ACC112 (cell line): ENCODE measurements around the gene TSC22D4.

Experiments used
- H2AFZ ChIP-seq: fragments of 200-600 bp; sonication (generic); one replicate; pipeline ENCODE4 v1.6.0; 2017; ENCODE audit warnings: antibody characterized with exemption, low read length; ENCODE audit not compliant: unreplicated experiment
- H3K27ac ChIP-seq: fragments of 200-600 bp; sonication (generic); 2 replicates; pipeline ENCODE4 v1.5.1; 2014; ENCODE audit warnings: low read depth, mild to moderate bottlenecking, antibody characterized with exemption, low read length, moderate library complexity
- H3K27me3 ChIP-seq: fragments of 200-600 bp; sonication (generic); 2 replicates; pipeline ENCODE4 v1.6.1; 2014; ENCODE audit warnings: mild to moderate bottlenecking, antibody characterized with exemption, low read length, moderate library complexity, mixed read lengths; ENCODE audit not compliant: insufficient read depth
- H3K36me3 ChIP-seq: fragments of 200-600 bp; sonication (generic); 2 replicates; pipeline ENCODE4 v1.6.1; 2016; ENCODE audit warnings: mild to moderate bottlenecking, antibody characterized with exemption, low read length, moderate library complexity, mixed read lengths; ENCODE audit not compliant: insufficient read depth
- H3K4me1 ChIP-seq: fragments of 200-600 bp; sonication (generic); one replicate; pipeline ENCODE4 v1.6.1; 2016; ENCODE audit warnings: low read length, mixed read lengths; ENCODE audit not compliant: insufficient read depth, unreplicated experiment, control insufficient read depth
- H3K4me3 ChIP-seq: fragments of 200-600 bp; sonication (generic); 2 replicates; pipeline ENCODE4 v1.5.1; 2014; ENCODE audit warnings: mild to moderate bottlenecking, low read depth, low read length
- H3K79me2 ChIP-seq: fragments of 200-600 bp; sonication (generic); one replicate; pipeline ENCODE4 v1.6.0; 2016; ENCODE audit warnings: low read length; ENCODE audit not compliant: control insufficient read depth, unreplicated experiment, insufficient read depth

TSC22D4 gene

GRCh38 chr7:100492738-100493475 lies 13.9 kb upstream of the TSC22D4 start:
- Histone ChIP-seq H3K4me3 (no peak overlapping the region; the same call in 1 of the 2 replicates), H2AFZ (no peak overlapping the region), H3K27ac (no peak overlapping the region), H3K36me3 (no peaks in the 10 kb centered on the region), H3K27me3 (no peaks in the 10 kb centered on the region), H3K4me1 (no peaks in the 10 kb centered on the region), H3K79me2 (no peaks in the 10 kb centered on the region)

GRCh38 chr7:100491192-100491578 lies 12.2 kb upstream of the TSC22D4 start:
- H3K4me3 ChIP-seq = no peak overlapping the region
- peaks cover under 1% of the 10 kb centered on the region for H3K4me1 ChIP-seq
- H3K27me3 ChIP-seq = no peaks in the 10 kb centered on the region
- H3K36me3 ChIP-seq = no peaks in the 10 kb centered on the region
- H3K27ac ChIP-seq = no peak overlapping the region
- no peaks in the 10 kb centered on the region for H3K79me2 ChIP-seq
- H2AFZ ChIP-seq = no peak overlapping the region

- H3K79me2 ChIP-seq = no peaks in the 10 kb centered on the region
- H3K27ac ChIP-seq = no peak overlapping the region
- no peaks in the 10 kb centered on the region for H3K36me3 ChIP-seq
- peaks cover 6% of the 10 kb centered on the region for H3K4me1 ChIP-seq
- no peak overlapping the region for H2AFZ ChIP-seq
- no peaks in the 10 kb centered on the region for H3K27me3 ChIP-seq
- H3K4me3 ChIP-seq = no peak overlapping the region
These were observed 11.6 kb upstream of the TSC22D4 start for GRCh38 chr7:100490483-100491191.

GRCh38 chr7:100489824-100490223 lies 10.8 kb upstream of the TSC22D4 start:
- Histone ChIP-seq H2AFZ (no peak overlapping the region), H3K27ac (no peak overlapping the region), H3K4me1 (peaks cover 15% of the 10 kb centered on the region), H3K4me3 (no peak overlapping the region), H3K36me3 (no peaks in the 10 kb centered on the region), H3K27me3 (no peaks in the 10 kb centered on the region), H3K79me2 (peaks cover under 1% of the 10 kb centered on the region)

- Histone ChIP-seq H3K4me1 (peaks cover 22% of the 10 kb centered on the region), H3K79me2 (peaks cover 5% of the 10 kb centered on the region), H3K27me3 (no peaks in the 10 kb centered on the region), H3K36me3 (no peaks in the 10 kb centered on the region), H3K27ac (no peak overlapping the region), H3K4me3 (no peak overlapping the region), H2AFZ (no peak overlapping the region)
These were observed 10.1 kb upstream of the TSC22D4 start for GRCh38 chr7:100489121-100489520.

- H3K36me3 ChIP-seq = no peaks in the 10 kb centered on the region
- no peaks in the 10 kb centered on the region for H3K27me3 ChIP-seq
- peaks cover 24% of the 10 kb centered on the region for H3K4me1 ChIP-seq
- H3K4me3 ChIP-seq = no peak overlapping the region
- no peak overlapping the region for H3K27ac ChIP-seq
- H3K79me2 ChIP-seq = peaks cover 5% of the 10 kb centered on the region
- H2AFZ ChIP-seq = no peak overlapping the region
These were observed 9.5 kb upstream of the TSC22D4 start for GRCh38 chr7:100488333-100489095.

GRCh38 chr7:100486753-100487446 lies 7.9 kb upstream of the TSC22D4 start:
- peaks cover 5% of the 10 kb centered on the region for H3K79me2 ChIP-seq
- H3K27me3 ChIP-seq = no peaks in the 10 kb centered on the region
- H3K4me1 ChIP-seq = peaks cover 24% of the 10 kb centered on the region
- no peaks in the 10 kb centered on the region for H3K36me3 ChIP-seq
- no peak overlapping the region for H3K4me3 ChIP-seq
- no peak overlapping the region for H2AFZ ChIP-seq
- H3K27ac ChIP-seq = no peak overlapping the region

- Histone ChIP-seq H3K4me1 (peaks cover 24% of the 10 kb centered on the region), H3K27me3 (no peaks in the 10 kb centered on the region), H2AFZ (no peak overlapping the region), H3K4me3 (no peak overlapping the region), H3K27ac (no peak overlapping the region; the same call in 1 of the 2 replicates), H3K79me2 (peaks cover 5% of the 10 kb centered on the region), H3K36me3 (no peaks in the 10 kb centered on the region)
These were observed 7.2 kb upstream of the TSC22D4 start for GRCh38 chr7:100486111-100486636.

GRCh38 chr7:100485471-100485876 lies 6.5 kb upstream of the TSC22D4 start:
- Histone ChIP-seq H3K4me3 (no peak overlapping the region), H2AFZ (no peak overlapping the region), H3K4me1 (peaks cover 24% of the 10 kb centered on the region), H3K27ac (peak overlapping the region; percentile 44; the same call in 1 of the 2 replicates), H3K36me3 (no peaks in the 10 kb centered on the region), H3K27me3 (no peaks in the 10 kb centered on the region), H3K79me2 (peaks cover 5% of the 10 kb centered on the region)

- Histone ChIP-seq H3K4me3 (peak overlapping the region; percentile 81), H3K27me3 (no peaks in the 10 kb centered on the region), H3K79me2 (peaks cover 5% of the 10 kb centered on the region), H2AFZ (no peak overlapping the region), H3K27ac (peak overlapping the region; percentile 44; the same call in 1 of the 2 replicates), H3K4me1 (peaks cover 24% of the 10 kb centered on the region), H3K36me3 (no peaks in the 10 kb centered on the region)
These were observed 5.6 kb upstream of the TSC22D4 start for GRCh38 chr7:100484673-100485045.
